Iris pigment epithelial cell (primary cell): ENCODE data around the gene OCIAD2.
"Not testable (repeated sequence)": the region's sequence is repeated elsewhere in the genome, so short reads cannot be mapped to it uniquely, and the experiment has no call there.

ENCODE experiments used
- DNase-seq: peaks from one replicate; pipeline ENCODE4 v3.0.0-alpha.2; 2011; ENCODE audit warnings: low read depth

OCIAD2 gene

DNA sequence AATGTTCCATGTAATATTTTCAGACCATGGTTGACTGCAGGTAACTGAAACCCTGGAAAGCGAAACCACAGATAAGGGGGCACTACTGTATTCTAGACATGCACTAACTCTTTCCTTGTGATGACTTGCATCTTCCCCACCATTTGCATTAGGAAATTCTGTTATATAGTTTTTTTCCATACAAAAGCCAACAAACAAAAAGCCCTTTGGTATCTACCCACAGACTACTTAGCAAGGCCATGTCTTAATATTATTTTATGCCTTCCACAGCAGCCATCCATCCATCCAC, 52.2 kb downstream of the OCIAD2 start:
- DNase-seq = no peak

GRCh38 chr4:48853604-48854394, 52.8 kb downstream of the OCIAD2 start:
- no peak for DNase-seq

GRCh38 chr4:48851651-48852050, 54.9 kb downstream of the OCIAD2 start:
- DNase-seq = no peak

GRCh38 chr4:48848799-48849198, 57.8 kb downstream of the OCIAD2 start:
- not testable (repeated sequence) for DNase-seq

DNA sequence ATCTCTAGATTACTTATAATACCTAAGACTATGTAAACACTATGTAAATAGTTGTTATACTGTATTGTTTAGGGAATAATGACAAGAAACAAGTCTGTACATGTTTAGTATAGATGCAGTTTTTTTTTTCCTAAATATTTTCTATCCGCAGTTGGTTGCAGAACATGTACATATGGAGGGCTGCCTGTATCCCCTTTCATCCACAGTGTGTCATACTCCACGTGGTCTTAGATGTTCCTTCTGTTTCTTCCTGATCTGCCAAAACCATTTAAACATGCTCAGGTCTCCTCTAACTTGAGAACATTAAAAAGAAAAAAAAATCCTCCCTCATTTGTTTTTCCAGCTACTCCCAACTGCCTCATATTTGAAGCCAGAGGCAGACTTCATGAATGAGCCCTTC, 61.7 kb downstream of the OCIAD2 start:
- DNase-seq = no peak

GRCh38 chr4:48841045-48841827, 65.3 kb downstream of the OCIAD2 start:
- no peak for DNase-seq

- DNase-seq = no peak
Observed at GRCh38 chr4:48836658-48837057, 69.9 kb downstream of the OCIAD2 start.
